Activated T-cell treated with anti-CD3 and anti-CD28 coated beads, Interleukin-2, amount 50 U/mL, for 72 hours (primary cell): Measurements from ENCODE around the gene VAX1. TPM values are rescaled to one million over a fixed set of nuclear protein-coding genes. Genes with fewer than 3 reads are reported as not detected.

Experiments used
- ATAC-seq, 2 donors: fragments of 150-1000 bp; cut with Tn5 transposase; replicated peaks in 1 of 2; 2 replicates each; pipeline ENCODE4 v1.10.0; 2021; ENCODE audit warnings: moderate library complexity in 2 of 2, mild to moderate bottlenecking in 1 of 2
- DNase-seq, 2 donors: peaks; one replicate each; pipeline ENCODE4 v3.0.0; 2021 to 2022; ENCODE audit warnings: mixed read lengths in 1 of 2
- H3K27ac Mint-ChIP-seq: one replicate; pipeline ENCODE4 v1.8.0; 2022; ENCODE audit warnings: mild to moderate bottlenecking, moderate library complexity, mixed read lengths
- H3K27me3 Mint-ChIP-seq: one replicate; pipeline ENCODE4 v1.8.0; 2022; ENCODE audit warnings: low read depth, mixed read lengths
- H3K36me3 Mint-ChIP-seq, 2 donors: one replicate each; pipeline ENCODE4 v1.8.0; 2022; ENCODE audit warnings: mixed read lengths in 2 of 2, mild to moderate bottlenecking in 1 of 2; ENCODE audit not compliant: insufficient read depth in 2 of 2
- H3K4me1 Mint-ChIP-seq: one replicate; pipeline ENCODE4 v1.8.0; 2022; ENCODE audit warnings: low read depth, mixed read lengths
- H3K4me3 Mint-ChIP-seq, 2 donors: one replicate each; pipeline ENCODE4 v1.8.0; 2022; ENCODE audit warnings: mild to moderate bottlenecking in 2 of 2, mixed read lengths in 2 of 2, moderate library complexity in 2 of 2
- H3K9me3 Mint-ChIP-seq, 2 donors: one replicate each; pipeline ENCODE4 v1.8.0; 2022; ENCODE audit warnings: mixed read lengths in 2 of 2
- total RNA-seq, 2 donors: library from RNA; stranded (reverse); gene quantifications; one replicate each; pipeline ENCODE4 v1.2.3, GENCODE V29; 2022

VAX1 gene
- total RNA-seq, 2 donors from 2014 or later = not detected

DNA sequence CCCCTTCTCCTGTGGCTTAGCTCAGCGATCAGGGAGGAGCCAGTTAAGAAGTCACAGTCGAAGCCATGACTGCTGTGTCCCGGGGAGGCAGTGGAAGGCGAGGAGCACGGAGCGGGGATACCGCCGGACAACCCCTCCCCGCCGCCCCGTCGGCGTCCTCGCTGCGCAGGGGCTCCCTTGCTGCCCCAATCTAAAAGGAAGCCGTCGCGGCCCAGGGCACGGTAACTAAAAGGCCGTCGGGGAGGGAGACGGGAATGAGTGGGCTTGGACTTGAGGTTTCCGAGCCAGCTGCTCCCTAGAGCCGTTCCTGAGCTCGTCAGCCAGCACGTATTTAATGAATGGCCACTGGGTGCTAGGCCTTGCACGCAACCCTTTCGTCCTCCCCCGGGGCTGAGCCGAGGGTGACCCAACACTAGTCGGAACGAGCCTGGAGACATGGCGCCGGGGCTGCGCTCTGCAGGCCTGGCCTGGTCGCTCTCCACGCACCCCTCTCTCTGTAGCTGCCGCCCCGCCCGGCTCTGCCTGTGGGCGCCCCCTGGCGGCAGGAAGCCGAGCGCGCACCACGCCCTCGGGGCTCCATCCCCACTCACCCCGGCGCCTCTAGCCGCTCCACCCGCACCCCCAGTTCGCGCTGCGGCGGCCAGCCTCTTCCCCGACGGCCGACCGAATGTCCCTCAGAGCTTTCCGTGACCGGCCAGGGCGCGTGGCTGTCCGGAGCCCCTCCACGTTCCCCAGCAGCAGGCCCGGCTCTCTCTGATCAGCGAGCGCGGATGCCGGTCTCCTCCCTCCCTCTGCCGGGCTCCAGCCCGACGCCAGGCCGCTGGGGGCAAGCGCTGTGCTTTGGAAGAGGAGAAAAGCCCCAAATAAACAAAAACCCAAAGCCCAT is 30.0 kb upstream of the VAX1 start:
- H3K27ac Mint-ChIP-seq = no peak overlapping the region
- peak; percentile 77 to 84 for DNase-seq
- H3K4me1 Mint-ChIP-seq = peaks cover 46% of the 10 kb centered on the region
- H3K4me3 Mint-ChIP-seq = peak overlapping the region; percentile 69 to 72
- H3K36me3 Mint-ChIP-seq = no peaks in the 10 kb centered on the region
- peak; percentile 91 to 94 for ATAC-seq
- H3K9me3 Mint-ChIP-seq = no peaks in the 10 kb centered on the region
- H3K27me3 Mint-ChIP-seq = peaks cover 81% of the 10 kb centered on the region

GRCh38 chr10:117167346-117167788 is 29.3 kb upstream of the VAX1 start:
- Mint-ChIP-seq H3K4me3 (peak overlapping the region; percentile 69 to 72), H3K27me3 (peaks cover 82% of the 10 kb centered on the region), H3K4me1 (peaks cover 49% of the 10 kb centered on the region), H3K36me3 (no peaks in the 10 kb centered on the region), H3K27ac (peak overlapping the region; percentile 24), H3K9me3 (no peaks in the 10 kb centered on the region)
- ATAC-seq (no peak), DNase-seq (peak in 1 of 2 donors; percentile 2)

- no peaks in the 10 kb centered on the region for H3K36me3 Mint-ChIP-seq
- no peaks in the 10 kb centered on the region for H3K9me3 Mint-ChIP-seq
- peaks cover 54% of the 10 kb centered on the region for H3K4me1 Mint-ChIP-seq
- ATAC-seq (peak; percentile 23 to 46), DNase-seq (peak in 1 of 2 donors; percentile 36)
- H3K27ac Mint-ChIP-seq = peak overlapping the region; percentile 24
- H3K27me3 Mint-ChIP-seq = peaks cover 82% of the 10 kb centered on the region
- H3K4me3 Mint-ChIP-seq = peak overlapping the region; percentile 69 to 72
Observed at GRCh38 chr10:117166418-117167345, 28.6 kb upstream of the VAX1 start.

- peak; percentile 46 to 56 for DNase-seq
- Mint-ChIP-seq H3K27me3 (peaks cover 82% of the 10 kb centered on the region), H3K36me3 (no peaks in the 10 kb centered on the region), H3K4me1 (peaks cover 54% of the 10 kb centered on the region), H3K27ac (no peak overlapping the region), H3K9me3 (no peaks in the 10 kb centered on the region), H3K4me3 (peak overlapping the region; percentile 45 to 57)
- ATAC-seq = peak; percentile 32 to 36
Observed at GRCh38 chr10:117165538-117166417, 27.7 kb upstream of the VAX1 start.

DNA sequence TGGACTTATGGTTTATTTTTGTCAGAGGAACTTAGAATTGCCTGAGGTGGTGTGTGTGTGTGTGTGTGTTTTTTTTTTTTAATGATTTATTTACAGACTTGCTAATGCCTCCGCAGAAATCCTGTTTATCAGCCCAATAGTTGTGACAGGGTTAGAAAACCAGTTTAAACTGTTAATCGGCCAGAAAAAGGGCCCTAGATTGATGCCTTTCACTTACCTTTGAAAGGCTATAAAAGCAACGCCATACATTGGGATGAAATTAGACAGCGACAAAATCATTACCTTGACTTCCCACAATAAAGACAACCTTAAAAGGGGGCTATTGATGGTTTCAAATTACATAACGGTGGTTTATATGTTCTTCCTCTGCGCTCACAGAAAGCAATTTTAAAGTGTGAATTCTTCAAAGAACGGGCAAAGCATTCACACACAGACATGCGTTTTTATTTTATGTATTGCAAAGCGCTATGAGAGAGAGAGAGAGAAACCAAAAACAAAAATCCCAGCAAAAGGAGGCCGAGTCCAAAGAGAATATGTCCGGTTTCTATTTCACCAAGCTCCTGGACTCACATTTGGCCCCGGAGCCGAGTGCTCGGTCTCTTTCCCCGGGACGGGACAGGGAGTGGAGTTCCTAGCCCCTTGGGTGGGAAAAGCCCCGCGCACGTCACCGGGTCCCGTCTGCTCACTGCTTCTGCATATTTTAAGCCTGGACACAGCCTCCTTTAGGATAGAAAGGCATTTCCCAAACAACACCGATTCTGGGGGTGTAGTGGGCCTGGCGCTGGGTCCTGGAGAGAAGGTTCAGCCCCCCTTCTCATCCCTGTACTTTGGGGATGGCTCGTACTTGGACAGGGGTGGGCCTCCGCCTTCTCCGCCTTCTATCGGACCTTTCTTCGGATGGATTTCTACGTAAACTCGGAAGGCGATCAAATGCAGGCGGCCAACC is 26.8 kb upstream of the VAX1 start:
- Mint-ChIP-seq H3K27ac (peak overlapping the region; percentile 15), H3K4me1 (peaks cover 54% of the 10 kb centered on the region), H3K4me3 (peak overlapping the region; percentile 21 to 57), H3K36me3 (no peaks in the 10 kb centered on the region), H3K27me3 (peaks cover 82% of the 10 kb centered on the region), H3K9me3 (no peaks in the 10 kb centered on the region)
- DNase-seq = no peak
- ATAC-seq = no peak

DNA sequence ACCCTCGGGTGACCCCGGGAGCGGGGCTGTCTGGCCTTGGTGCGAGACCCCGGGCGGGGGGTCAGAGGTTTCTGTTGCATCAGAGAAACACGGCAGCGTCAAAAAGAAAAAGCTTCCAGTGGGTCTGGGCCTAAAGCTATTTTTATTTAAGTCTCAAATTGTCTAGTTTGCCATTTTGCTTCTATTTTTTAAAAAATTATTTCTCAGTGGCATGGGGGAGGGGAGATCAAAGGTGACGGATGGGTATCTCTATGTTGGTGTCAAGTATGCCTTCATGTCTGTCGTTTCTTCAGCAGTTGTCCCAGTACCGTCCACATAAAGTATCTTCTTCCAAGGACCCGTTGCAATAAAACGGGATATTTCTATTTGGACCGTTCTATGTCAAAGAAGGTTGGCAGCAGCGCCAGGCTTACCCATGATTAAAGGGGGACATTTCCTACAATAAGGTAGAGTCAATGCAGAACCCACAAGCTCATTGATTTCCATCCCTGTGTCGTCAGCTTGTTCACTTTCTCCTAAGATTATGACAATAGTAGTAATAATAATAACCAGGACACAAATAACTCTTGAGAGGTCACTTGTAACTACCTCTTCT is 26.0 kb upstream of the VAX1 start:
- Mint-ChIP-seq H3K36me3 (no peaks in the 10 kb centered on the region), H3K4me3 (peak overlapping the region; percentile 45 to 47), H3K27ac (no peak overlapping the region), H3K4me1 (peaks cover 47% of the 10 kb centered on the region), H3K27me3 (peaks cover 82% of the 10 kb centered on the region), H3K9me3 (no peaks in the 10 kb centered on the region)
- DNase-seq (no peak), ATAC-seq (no peak)

GRCh38 chr10:117163061-117163953 is 25.2 kb upstream of the VAX1 start:
- peak in 1 of 2 donors; percentile 30 for ATAC-seq
- Mint-ChIP-seq H3K36me3 (no peaks in the 10 kb centered on the region), H3K27me3 (peaks cover 83% of the 10 kb centered on the region), H3K4me1 (peaks cover 42% of the 10 kb centered on the region), H3K27ac (no peak overlapping the region), H3K4me3 (peak overlapping the region; percentile 45 to 47), H3K9me3 (no peaks in the 10 kb centered on the region)
- DNase-seq = no peak

GRCh38 chr10:117162093-117163060 is 24.3 kb upstream of the VAX1 start:
- Mint-ChIP-seq H3K27ac (no peak overlapping the region), H3K36me3 (no peaks in the 10 kb centered on the region), H3K27me3 (peaks cover 90% of the 10 kb centered on the region), H3K4me3 (peak overlapping the region; percentile 68 to 78), H3K9me3 (no peaks in the 10 kb centered on the region), H3K4me1 (peaks cover 38% of the 10 kb centered on the region)
- ATAC-seq (no peak), DNase-seq (no peak)

DNA sequence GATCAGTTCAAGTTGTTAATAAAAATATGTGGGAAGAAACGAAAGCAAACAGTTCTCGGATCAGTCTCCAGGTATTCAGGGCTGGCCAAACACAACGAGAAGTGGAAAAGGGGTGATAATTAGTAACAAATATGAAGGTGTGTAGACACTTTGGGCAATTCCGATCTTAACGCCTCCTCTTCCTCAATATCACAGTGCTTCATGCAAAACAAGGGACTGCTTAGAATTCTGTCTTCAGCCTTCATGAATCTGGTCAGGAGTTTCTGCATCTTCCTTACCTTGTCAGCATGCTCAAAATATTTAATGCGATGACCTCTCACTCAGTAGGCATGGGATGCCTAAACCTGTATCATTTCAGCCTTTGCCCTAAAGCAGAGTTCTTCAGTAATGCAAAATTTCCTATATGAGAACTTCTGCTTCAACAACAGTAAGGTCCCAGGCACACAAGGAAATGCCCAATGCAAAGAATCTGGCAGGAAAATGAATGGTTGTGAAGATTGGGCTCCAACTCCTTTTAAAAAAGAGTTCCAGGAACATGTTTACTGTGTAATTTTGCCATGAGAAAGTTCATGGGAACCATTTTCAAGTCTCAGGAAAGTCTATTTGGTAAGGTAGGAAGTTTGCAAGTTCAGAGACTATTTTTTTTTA is 23.4 kb upstream of the VAX1 start:
- H3K27ac Mint-ChIP-seq = no peak overlapping the region
- H3K9me3 Mint-ChIP-seq = no peaks in the 10 kb centered on the region
- peaks cover 31% of the 10 kb centered on the region for H3K4me1 Mint-ChIP-seq
- DNase-seq = no peak
- peaks cover 88% of the 10 kb centered on the region for H3K27me3 Mint-ChIP-seq
- H3K36me3 Mint-ChIP-seq = no peaks in the 10 kb centered on the region
- H3K4me3 Mint-ChIP-seq = peak overlapping the region in 1 of 2 donors; percentile 9
- ATAC-seq = no peak
